ENCODE measurements around the gene SPATA31E1.

- TF ChIP-seq, protein P1, sequence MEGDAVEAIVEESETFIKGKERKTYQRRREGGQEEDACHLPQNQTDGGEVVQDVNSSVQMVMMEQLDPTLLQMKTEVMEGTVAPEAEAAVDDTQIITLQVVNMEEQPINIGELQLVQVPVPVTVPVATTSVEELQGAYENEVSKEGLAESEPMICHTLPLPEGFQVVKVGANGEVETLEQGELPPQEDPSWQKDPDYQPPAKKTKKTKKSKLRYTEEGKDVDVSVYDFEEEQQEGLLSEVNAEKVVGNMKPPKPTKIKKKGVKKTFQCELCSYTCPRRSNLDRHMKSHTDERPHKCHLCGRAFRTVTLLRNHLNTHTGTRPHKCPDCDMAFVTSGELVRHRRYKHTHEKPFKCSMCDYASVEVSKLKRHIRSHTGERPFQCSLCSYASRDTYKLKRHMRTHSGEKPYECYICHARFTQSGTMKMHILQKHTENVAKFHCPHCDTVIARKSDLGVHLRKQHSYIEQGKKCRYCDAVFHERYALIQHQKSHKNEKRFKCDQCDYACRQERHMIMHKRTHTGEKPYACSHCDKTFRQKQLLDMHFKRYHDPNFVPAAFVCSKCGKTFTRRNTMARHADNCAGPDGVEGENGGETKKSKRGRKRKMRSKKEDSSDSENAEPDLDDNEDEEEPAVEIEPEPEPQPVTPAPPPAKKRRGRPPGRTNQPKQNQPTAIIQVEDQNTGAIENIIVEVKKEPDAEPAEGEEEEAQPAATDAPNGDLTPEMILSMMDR (IDR thresholded peaks at IDR 0.05) = no peak
- TF ChIP-seq EZH2 (IDR thresholded peaks at IDR 0.05) (no peak), EZH2phosphoT487 (IDR thresholded peaks at IDR 0.05) (no peak)
Measured at GRCh38 chr9:87875060-87875459, 7.6 kb upstream of the SPATA31E1 start.
